NCI-H345 (cell line): ENCODE results near the gene SSBP3.
"Not testable (repeated sequence)": the region's sequence is repeated elsewhere in the genome, so short reads cannot be mapped to it uniquely, and the experiment has no call there.

Source experiments
- DNase-seq: peaks from one replicate; lab custom pipeline; 2025; lab: John Stamatoyannopoulos, UW

Gene SSBP3

GRCh38 chr1:54221113-54221834 is 184.9 kb downstream of the SSBP3 start:
- DNase-seq: no peak

DNA sequence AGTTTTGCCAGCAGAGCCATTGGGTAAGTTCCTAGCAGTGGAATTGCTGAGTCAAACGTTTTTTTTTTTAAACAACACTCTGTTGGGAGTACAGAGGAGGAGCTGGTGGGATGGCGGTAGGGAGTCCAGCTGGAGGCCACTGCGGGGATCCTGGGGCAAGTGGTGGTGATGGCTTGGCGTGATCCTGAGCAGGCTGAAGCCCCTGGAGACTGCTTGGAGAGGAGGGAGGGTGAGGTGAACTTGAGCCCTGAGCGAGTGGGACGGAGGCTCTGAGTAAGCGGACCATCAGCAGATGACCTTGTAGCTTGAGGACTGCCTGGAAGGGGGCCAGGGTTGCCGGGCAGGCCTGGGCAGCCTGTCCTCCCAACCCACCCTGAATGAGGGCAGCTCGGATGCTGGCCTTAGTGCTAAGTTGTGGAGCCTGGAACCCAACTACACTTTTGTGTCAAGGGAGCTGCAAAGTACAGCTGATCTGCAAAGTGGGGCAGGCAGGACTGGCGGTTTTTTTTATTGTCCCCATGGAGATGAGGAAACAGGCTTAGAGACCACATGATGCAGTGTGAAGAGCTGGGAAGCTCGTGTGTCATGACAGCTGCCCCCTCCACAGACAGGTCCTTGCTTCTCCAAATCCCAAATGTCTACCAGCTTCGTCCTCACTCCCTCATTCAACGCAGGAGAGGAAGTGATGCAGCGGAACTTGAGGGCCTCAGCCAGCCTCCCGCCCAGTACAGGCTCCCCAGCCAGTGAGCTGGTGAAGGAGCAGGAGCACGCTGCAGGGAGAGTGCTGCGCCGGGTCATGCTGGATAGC is 186.0 kb downstream of the SSBP3 start:
- DNase-seq: no peak

DNA sequence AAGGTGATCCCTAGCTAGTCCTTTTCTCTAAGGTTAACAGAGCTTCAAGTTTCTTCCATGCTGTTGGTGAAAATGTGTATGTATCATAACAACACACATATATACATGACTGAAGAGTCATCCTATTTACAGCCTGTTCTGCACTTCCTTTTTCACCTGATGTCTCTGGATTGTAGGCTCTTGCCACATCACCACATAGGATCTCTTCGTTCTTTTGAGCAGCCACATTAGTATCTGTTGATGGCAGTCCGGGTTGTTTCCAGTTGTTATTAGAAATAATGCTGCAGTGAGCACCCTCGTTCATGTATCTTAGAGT is 186.5 kb downstream of the SSBP3 start:
- DNase-seq: no peak

DNA sequence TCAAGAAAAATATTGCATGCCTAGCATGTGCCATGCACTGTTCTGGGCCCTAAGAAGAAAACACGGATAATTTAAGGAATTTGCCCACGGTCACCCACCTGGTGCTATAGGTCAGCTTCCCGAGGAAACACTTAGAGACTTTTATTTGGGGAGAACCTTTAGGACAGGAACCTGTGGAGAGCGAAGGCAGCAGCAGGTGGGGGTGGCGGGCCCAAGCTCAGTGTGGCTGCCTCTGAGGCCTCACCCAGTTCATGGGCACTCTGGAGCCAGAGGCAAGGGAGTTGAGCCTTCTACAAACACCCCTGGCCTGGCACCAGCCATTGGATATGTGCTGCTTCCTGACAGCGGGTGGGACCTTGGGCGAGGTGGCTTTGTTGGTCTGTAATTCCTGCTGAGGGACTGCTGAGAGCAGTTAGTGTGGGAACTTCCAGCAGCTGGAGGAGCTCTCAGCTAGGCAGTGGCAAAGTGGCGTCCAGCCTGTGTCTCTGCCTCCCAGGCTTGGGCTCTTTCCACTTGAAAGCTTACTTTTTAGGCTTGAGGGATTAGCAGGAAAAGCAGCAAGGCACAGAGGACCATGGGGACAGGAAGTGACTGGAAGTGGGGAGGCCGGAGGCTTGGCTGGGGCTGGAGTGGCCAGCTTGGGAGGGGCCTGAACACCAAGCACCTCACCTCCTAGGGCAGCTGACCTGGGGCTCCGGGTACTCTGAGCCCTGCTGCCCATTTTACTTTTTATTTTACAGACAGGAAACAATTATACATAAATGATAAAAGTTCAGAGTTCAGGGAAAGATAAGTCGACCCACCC is 187.1 kb downstream of the SSBP3 start:
- no peak for DNase-seq

DNA sequence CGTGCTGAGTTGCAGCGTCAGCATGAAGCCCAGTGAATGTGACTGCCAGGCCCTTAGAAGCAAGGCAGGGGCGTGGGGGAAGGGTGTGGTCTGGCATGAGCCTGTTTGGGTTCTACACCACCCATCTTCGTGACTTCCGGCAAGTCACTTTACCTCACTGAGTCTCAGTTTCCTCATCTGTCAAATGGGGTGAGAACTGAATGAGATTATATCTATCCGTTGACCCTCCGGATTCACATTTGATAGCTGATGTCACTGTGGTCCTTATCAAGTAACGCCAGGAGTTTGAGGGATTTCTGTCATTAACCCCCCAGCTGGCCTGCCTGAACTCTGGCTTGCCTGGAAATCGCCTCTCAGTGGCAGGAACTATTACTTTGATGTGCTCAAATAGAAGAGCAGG is 190.7 kb downstream of the SSBP3 start:
- no peak for DNase-seq

DNA sequence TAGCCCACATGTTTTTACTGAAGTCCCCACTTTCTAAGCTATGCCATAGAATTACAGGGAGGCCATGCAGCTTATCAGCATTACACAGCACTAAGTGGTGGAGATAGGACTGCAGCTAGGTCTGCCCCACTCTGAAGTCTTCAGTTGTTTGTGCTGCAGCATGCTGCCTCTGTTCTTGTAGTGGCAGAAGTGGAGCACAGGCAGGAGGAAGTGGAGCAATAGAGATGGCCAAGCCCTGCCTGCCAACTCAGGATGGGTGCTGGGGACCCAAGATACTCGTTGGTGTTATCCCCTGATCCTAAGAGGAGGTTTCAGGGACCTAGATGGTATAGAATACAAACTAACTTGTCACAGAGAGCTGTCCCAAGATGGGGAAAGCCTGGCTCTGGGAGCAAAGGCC is 193.3 kb downstream of the SSBP3 start:
- no peak for DNase-seq

- not testable (repeated sequence) for DNase-seq
Measured at GRCh38 chr1:54207896-54208295, 198.3 kb downstream of the SSBP3 start.

- no peak for DNase-seq
Measured at GRCh38 chr1:54207287-54207686, 198.9 kb downstream of the SSBP3 start.

DNA sequence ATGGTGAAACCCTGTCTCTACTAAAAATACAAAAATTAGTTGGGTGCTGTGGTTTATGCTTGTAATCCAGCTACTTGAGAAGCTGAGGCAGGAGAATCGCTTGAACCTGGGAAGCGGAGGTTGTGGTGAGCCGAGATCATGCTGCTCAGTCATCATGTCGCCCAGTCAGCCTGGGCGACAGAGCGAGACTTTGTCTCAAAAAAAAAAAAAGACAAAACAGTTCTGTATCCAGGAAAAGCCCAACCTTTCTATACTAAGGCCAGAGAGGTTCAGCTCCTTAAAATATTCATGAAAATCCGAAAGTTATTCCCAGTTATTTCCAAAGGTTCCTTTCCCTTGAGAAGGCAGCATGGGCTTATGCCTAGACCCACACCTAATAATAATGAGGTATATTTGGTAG is 202.0 kb downstream of the SSBP3 start:
- DNase-seq: no peak

GRCh38 chr1:54200519-54200997 is 205.6 kb downstream of the SSBP3 start:
- DNase-seq: no peak

GRCh38 chr1:54199765-54200518 is 206.3 kb downstream of the SSBP3 start, which contains the start of the genes CYB5RL and MRPL37:
CYB5RL (minus strand) TSS chr1:54200030; CDS start chr1:54195616, 4,414 bp downstream.
MRPL37 (plus strand) TSS chr1:54200167; CDS start chr1:54200244, 77 bp downstream.
- DNase-seq: peak; percentile 99

DNA sequence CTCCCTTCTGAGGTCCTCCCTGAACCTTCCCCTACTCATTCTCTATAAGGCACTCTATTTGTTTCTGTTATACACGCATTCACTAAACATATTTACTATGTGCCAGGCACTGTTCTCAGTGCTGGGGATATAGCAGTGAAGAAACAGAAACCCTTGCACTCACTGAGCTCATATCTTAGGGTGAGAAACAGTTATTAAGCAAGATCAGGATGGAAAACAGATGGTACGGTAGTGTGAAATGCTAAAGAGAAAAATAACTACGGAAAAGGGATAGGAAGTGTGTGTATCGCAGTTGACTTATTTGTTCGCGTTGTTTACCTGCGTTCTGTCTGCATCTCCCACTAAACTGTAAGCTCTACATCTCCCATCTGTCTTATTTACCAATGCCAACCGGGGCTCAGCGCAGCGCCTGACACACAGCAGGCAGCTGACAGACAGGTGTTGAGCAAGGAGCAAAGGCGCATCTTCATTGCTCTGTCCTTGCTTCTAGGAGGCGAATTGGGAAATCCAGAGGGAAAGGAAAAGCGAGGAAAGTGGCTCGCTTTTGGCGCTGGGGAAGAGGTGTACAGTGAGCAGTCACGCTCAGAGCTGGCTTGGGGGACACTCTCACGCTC is 206.9 kb downstream of the SSBP3 start:
- peak; percentile 56 for DNase-seq

DNA sequence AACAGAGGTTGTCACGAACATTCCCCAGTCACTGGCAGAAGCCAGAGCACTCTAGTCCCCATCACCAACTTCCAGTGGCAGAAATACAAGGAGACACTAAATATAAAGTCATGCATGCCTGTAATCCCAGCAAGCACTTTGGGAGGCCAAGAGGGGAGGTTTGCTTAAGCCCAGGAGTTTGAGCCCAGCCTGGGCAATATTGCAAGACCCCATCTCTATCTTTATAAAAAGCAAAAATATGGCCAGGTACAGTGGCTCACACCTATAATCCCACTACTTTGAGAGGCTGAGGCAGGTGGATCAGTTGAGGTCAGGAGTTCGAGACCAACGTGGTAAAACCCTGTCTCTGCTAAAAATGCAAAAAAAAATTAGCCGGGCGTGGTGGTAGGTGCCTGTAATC is 212.7 kb downstream of the SSBP3 start:
- no peak for DNase-seq

DNA sequence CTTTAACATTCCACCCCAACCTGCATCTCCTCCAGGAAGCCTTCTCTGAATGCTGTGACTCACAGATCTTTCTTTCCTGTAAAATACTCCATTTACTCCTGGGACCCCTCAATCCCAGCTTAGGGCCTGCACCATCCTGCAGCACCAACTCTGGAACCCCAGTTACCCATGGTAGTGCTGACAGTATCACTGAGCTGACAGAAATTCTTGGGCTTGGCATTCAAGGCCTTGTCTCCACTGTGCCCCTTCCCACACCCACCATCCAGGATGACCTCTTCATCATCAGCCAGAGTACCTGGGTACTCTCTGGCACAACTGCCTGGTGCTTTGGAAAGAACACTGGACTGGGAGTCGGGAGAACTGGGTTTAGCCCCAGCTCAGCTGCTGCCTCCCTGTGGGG is 214.7 kb downstream of the SSBP3 start:
- DNase-seq: no peak

DNA sequence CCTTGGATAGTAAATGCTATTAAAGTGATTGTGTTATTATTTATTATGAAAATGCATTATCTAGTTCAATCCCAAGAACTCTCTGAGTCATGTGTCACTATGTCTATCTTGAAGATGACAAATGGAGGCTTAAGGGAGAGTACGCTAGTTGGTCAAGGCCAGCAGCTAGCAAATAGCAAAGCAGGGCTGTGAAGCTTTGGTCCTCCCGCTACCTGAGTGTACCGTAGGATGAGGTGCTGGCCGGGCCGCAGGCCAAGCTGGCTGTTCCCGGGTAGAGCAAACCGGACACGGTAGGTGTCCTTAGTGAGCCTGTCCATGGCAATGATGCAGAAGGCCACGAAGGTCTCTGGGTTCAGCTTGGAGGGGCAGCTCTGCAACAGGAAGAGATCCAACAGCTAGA is 215.7 kb downstream of the SSBP3 start:
- no peak for DNase-seq

GRCh38 chr1:54188291-54188690 is 217.9 kb downstream of the SSBP3 start:
- DNase-seq: no peak

DNA sequence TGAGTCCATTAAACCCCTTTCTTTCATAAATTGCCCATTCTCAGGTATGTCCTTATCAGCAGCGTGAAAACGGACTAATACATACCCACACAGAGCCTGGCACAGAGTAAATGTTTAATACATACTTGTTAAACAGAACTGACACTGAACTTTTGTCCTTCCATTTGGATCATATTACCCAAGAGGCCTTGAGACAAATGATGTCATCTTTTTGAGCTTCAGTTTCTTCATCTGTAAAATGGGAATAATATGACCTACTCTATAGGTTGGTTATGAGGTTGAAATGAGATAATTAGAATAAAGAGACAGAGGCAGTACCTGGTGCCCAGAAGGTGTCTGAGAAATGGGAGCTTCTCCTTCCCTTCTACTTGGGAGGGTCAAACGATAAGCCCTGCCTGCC is 220.1 kb downstream of the SSBP3 start:
- no peak for DNase-seq

DNA sequence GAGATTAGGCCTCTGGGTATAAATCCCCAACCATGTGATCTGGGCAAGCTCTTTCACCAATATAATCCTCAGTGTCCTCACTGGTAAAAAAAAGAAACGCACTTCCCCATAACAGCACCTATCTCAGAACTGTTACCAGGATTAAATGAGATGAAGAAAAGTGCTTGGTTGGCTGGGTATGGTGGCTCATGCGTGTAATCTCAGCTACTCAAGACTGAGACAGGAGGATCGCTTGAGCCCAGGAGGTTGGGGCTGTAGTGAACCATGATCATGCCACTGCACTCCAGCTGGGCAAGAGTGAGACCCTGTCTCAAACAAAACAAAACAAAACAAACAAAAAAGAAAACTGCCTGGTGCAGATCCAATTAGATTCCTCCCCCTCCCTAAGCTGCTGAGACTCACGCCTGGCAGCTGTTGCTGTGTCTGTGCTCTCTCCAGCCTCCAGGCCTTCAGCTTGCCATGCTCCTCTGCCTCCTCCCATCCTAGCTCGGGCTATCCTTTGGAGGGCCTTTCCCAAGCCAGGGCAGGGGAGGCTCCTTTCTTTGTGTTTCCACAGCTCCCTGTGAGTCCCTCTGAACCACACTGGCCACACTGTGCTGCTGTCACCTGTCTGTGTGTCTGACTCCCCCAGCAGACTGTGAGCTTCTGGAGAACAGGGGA is 225.4 kb downstream of the SSBP3 start:
- no peak for DNase-seq

DNA sequence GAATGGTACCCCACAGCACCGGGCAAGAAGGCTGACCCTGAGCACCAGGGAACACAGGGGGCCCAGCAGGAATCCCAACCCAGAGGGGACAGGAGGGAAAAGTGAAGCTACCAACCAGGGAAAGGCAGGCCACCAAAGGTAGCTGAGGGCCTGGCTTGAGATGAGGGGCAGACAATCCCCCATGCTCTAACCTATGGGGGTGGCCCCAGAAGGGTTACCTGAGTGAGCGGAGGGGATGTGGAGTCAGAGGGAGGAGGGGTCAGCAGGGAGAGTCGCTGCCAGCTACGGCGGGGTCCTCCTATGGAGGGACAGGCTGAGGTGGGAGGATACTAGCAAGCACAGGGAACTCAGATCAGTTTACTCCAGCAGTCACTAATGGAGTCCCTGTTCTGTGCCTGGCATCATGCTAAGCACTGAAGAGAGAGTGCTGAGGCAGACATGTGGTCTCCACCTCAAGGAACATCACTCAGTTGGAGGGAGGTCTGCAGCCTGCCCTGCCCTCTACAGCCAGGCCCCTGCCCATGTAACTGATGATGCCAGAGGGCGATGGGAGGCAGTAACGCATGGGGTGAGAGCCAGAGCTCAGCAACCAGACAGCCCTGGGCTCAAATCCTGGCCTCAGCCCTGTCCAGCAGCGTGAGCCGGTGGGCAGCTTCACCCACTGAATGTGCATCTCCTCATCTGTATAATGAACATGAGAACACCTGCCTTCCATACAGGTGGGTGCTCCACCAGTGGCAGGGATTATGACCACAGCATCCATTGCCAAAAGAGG is 227.7 kb downstream of the SSBP3 start:
- DNase-seq: no peak

DNA sequence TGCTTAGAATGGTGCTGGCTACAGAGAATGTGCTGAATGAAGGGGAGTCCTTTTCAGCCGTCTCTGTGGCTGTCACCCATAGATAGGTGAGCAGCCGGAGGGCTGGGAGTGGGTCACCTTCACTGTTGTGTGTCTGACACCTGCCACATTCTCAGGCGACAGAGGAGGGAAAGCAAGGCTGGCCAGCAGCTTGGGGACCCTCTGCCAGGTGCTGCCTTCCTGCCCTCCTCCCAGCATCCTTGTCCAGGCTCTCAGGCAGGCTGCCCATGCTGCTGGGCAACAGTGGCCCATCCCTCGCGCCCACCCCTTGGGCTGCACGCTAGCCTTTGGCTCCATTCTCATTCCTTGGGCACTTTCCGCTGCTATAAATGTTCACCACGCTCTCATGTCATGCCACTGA is 228.5 kb downstream of the SSBP3 start:
- no peak for DNase-seq
